IMR-90 (cell line): ENCODE measurements around the gene NEGR1. TPM values are rescaled to one million over a fixed set of nuclear protein-coding genes. Genes with fewer than 3 reads are reported as not detected.

Experiments used
- ATAC-seq: fragments of 200-7000 bp; cut with Tn5 transposase; 2 replicates; pipeline ENCODE4 v1.9.1; 2020; ENCODE audit warnings: low read depth, mild to moderate bottlenecking, moderate library complexity
- BruUV-seq: library from RNA; stranded (reverse); fragments of 400-500 nt; replicated peaks from 2 replicates; lab custom pipeline; 2021; lab: Mats Ljungman, UMichigan
- CTCF ChIA-PET: fragments of 300-600 bp; formaldehyde crosslinking; extraction: SDS; loops from one replicate; lab custom pipeline; 2021; ENCODE audit warnings: antibody characterized with exemption; lab: Yijun Ruan, JAX
- POLR2A ChIA-PET: fragments of 300-600 bp; sonication (Branson Sonifier 250); formaldehyde crosslinking; loops from one replicate; lab custom pipeline; 2022; ENCODE audit warnings: antibody characterized with exemption; ENCODE audit not compliant: unreplicated experiment; lab: Charles Lee
- DNase-seq: peaks from one replicate; pipeline ENCODE4 v3.0.0; 2013
- H2AFZ ChIP-seq: replicated peaks from 2 replicates; pipeline ENCODE3; 2013; ENCODE audit warnings: low read length, mild to moderate bottlenecking; ENCODE audit not compliant: poor library complexity
- H2AK5ac ChIP-seq: 2 replicates; pipeline ENCODE4 v1.6.1; 2013; ENCODE audit warnings: low read depth, low read length, inconsistent platforms
- H2AK9ac ChIP-seq: replicated peaks from 2 replicates; pipeline ENCODE3; 2013; ENCODE audit warnings: mild to moderate bottlenecking, low read depth, low read length, moderate library complexity; ENCODE audit not compliant: poor library complexity
- H2BK120ac ChIP-seq: 2 replicates; pipeline ENCODE4 v1.6.1; 2013; ENCODE audit warnings: low read depth, low read length, inconsistent platforms
- H2BK15ac ChIP-seq: 3 replicates; pipeline ENCODE4 v1.6.1; 2013; ENCODE audit warnings: low read depth, low read length, inconsistent platforms
- H2BK20ac ChIP-seq: 2 replicates; pipeline ENCODE4 v1.6.1; 2013; ENCODE audit warnings: low read depth, mild to moderate bottlenecking, inconsistent platforms, low read length, moderate library complexity
- H2BK5ac ChIP-seq: 2 replicates; pipeline ENCODE4 v1.6.1; 2013; ENCODE audit warnings: mild to moderate bottlenecking, low read depth, low read length, inconsistent platforms; ENCODE audit not compliant: poor library complexity, severe bottlenecking
- H3K14ac ChIP-seq: replicated peaks from 2 replicates; pipeline ENCODE4 v1.6.1; 2013; ENCODE audit warnings: low read depth, low read length, inconsistent platforms
- H3K18ac ChIP-seq: 2 replicates; pipeline ENCODE4 v1.6.1; 2013; ENCODE audit warnings: low read depth, low read length, control low read depth
- H3K23ac ChIP-seq: 2 replicates; pipeline ENCODE4 v1.6.1; 2013; ENCODE audit warnings: low read depth, low read length, inconsistent platforms
- H3K27ac ChIP-seq: 2 replicates; pipeline ENCODE4 v1.5.1; 2013; ENCODE audit warnings: mild to moderate bottlenecking, control low read depth, low read length; ENCODE audit not compliant: insufficient read depth
- H3K27me3 ChIP-seq: 2 replicates; pipeline ENCODE4 v1.6.1; 2013; ENCODE audit warnings: low read length; ENCODE audit not compliant: control insufficient read depth, insufficient read depth
- H3K36me3 ChIP-seq: 2 replicates; pipeline ENCODE4 v1.6.1; 2013; ENCODE audit warnings: low read length, mixed read lengths; ENCODE audit not compliant: control insufficient read depth, insufficient read depth
- H3K4ac ChIP-seq: 2 replicates; pipeline ENCODE4 v1.6.1; 2013; ENCODE audit warnings: low read depth, low read length, inconsistent platforms
- H3K4me1 ChIP-seq: 2 replicates; pipeline ENCODE4 v1.6.1; 2013; ENCODE audit warnings: low read length, mixed read lengths; ENCODE audit not compliant: control insufficient read depth, insufficient read depth
- H3K4me2 ChIP-seq: 2 replicates; pipeline ENCODE4 v1.6.1; 2013; ENCODE audit warnings: low read depth, mild to moderate bottlenecking, control low read depth, low read length, moderate library complexity
- H3K4me3 ChIP-seq: 2 replicates; pipeline ENCODE4 v1.5.1; 2013; ENCODE audit warnings: low read depth, mild to moderate bottlenecking, control low read depth, low read length, moderate library complexity; ENCODE audit not compliant: insufficient read depth
- H3K56ac ChIP-seq: 2 replicates; pipeline ENCODE4 v1.6.1; 2013; ENCODE audit warnings: low read length, inconsistent platforms; ENCODE audit not compliant: insufficient read depth; ENCODE audit errors: extremely low read depth
- H3K79me1 ChIP-seq, 2 experiments: 2 replicates each; pipeline ENCODE4 v1.6.1; 2013; ENCODE audit warnings: low read length in 2 of 2, inconsistent platforms in 1 of 2, low read depth in 1 of 2
- H3K9ac ChIP-seq: 2 replicates; pipeline ENCODE4 v1.6.1; 2013; ENCODE audit warnings: low read depth, low read length, control low read depth
- H3K9me1 ChIP-seq: 2 replicates; pipeline ENCODE4 v1.6.1; 2013; ENCODE audit warnings: low read length, inconsistent platforms; ENCODE audit not compliant: insufficient read depth
- H3K9me3 ChIP-seq: 2 replicates; pipeline ENCODE4 v1.6.1; 2013; ENCODE audit warnings: low read length; ENCODE audit not compliant: control insufficient read depth, insufficient read depth
- H4K20me1 ChIP-seq: 2 replicates; pipeline ENCODE4 v1.6.1; 2013; ENCODE audit warnings: low read length, inconsistent platforms; ENCODE audit not compliant: insufficient read depth
- H4K5ac ChIP-seq: 2 replicates; pipeline ENCODE4 v1.6.1; 2013; ENCODE audit warnings: mild to moderate bottlenecking, low read depth, low read length, control low read depth
- H4K8ac ChIP-seq, 2 experiments: 2 replicates each; pipeline ENCODE4 v1.6.1; 2013; ENCODE audit warnings: low read depth in 2 of 2, low read length in 2 of 2, control low read depth in 1 of 2, inconsistent platforms in 1 of 2
- H4K91ac ChIP-seq: 2 replicates; pipeline ENCODE4 v1.6.1; 2013; ENCODE audit warnings: low read depth, low read length, inconsistent platforms; ENCODE audit not compliant: insufficient read depth
- BHLHE40 ChIP-seq: fragments of 150-350 bp; IDR thresholded peaks from 2 replicates; pipeline ENCODE4 v1.6.1; 2016; ENCODE audit warnings: mild to moderate bottlenecking, low read depth, low read length
- CEBPB ChIP-seq: IDR thresholded peaks from 2 replicates; pipeline ENCODE4 v1.6.1; 2012; ENCODE audit warnings: low read depth, low read length, improper control_type of control experiment
- CHD1 ChIP-seq: IDR thresholded peaks from 2 replicates; pipeline ENCODE4 v1.6.1; 2012; ENCODE audit warnings: low read depth, low read length, improper control_type of control experiment
- FOS ChIP-seq: fragments of 150-350 bp; IDR thresholded peaks from 2 replicates; pipeline ENCODE4 v1.6.1; 2016; ENCODE audit warnings: low read depth, low read length
- MAFK ChIP-seq: IDR thresholded peaks from 2 replicates; pipeline ENCODE4 v1.6.1; 2012; ENCODE audit warnings: low read depth, low read length, improper control_type of control experiment
- MAZ ChIP-seq: IDR thresholded peaks from 2 replicates; pipeline ENCODE4 v1.6.1; 2012; ENCODE audit warnings: low read depth, mild to moderate bottlenecking, low read length, improper control_type of control experiment, moderate library complexity, borderline replicate concordance
- MXI1 ChIP-seq: IDR thresholded peaks from 2 replicates; pipeline ENCODE4 v1.6.1; 2012; ENCODE audit warnings: low read depth, mild to moderate bottlenecking, low read length, moderate library complexity, borderline replicate concordance
- NFE2L2 ChIP-seq: fragments of 150-350 bp; IDR thresholded peaks from 2 replicates; pipeline ENCODE4 v1.6.1; 2016; ENCODE audit warnings: low read depth, mild to moderate bottlenecking, low read length
- POLR2A ChIP-seq: IDR thresholded peaks from 2 replicates; pipeline ENCODE4 v1.6.1; 2012; ENCODE audit warnings: mild to moderate bottlenecking, low read depth, low read length
- RAD21 ChIP-seq: IDR thresholded peaks from 2 replicates; pipeline ENCODE4 v1.6.1; 2012; ENCODE audit warnings: low read length, improper control_type of control experiment
- RCOR1 ChIP-seq: IDR thresholded peaks from 2 replicates; pipeline ENCODE4 v1.6.1; 2012; ENCODE audit warnings: mild to moderate bottlenecking, low read length, improper control_type of control experiment; ENCODE audit not compliant: insufficient replicate concordance
- RFX5 ChIP-seq: IDR thresholded peaks from 2 replicates; pipeline ENCODE4 v1.8.0; 2012; ENCODE audit warnings: low read depth, mild to moderate bottlenecking, low read length, moderate library complexity
- SMC3 ChIP-seq: fragments of 150-350 bp; IDR thresholded peaks from 2 replicates; pipeline ENCODE4 v1.6.1; 2016; ENCODE audit warnings: low read depth, mild to moderate bottlenecking, antibody characterized with exemption, low read length, moderate library complexity
- WGBS, 2 experiments: methylation state at CpG; one replicate each; pipeline versions ENCODE4 v1.1.5 to v1.1.7; 2013; ENCODE audit warnings: missing lambda C conversion rate in 2 of 2; ENCODE audit not compliant: insufficient read length in 1 of 2; ENCODE audit errors: extremely low coverage in 2 of 2; 5-methylcytosine and 5-hydroxymethylcytosine counted together
- dilution Hi-C: fragments of 300-500 bp; cut with HindIII; formaldehyde crosslinking; loops from one replicate; pipeline ENCODE4 v1.14.3; 2018; ENCODE audit warnings: low sequenced_read_pairs; ENCODE audit not compliant: unreplicated experiment
- in situ Hi-C: fragments of 300-500 bp; cut with MboI; formaldehyde crosslinking; loops from 3 replicates; pipeline ENCODE4 v1.14.3; 2019; ENCODE audit warnings: low sequenced_read_pairs, inconsistent platforms, mixed read lengths
- intact Hi-C: fragments of 100-400 bp; cut with micrococcal nuclease; formaldehyde crosslinking; loops from 2 replicates; pipeline ENCODE4 v1.10.0; 2022
- polyA plus RNA-seq, 3 experiments: library from polyadenylated mRNA; depleted of rRNA; stranded (reverse); fragments of >200 nt; gene quantifications; 2 replicates each; pipeline ENCODE4 v1.2.3, GENCODE V29; 2012; ENCODE audit warnings: low replicate concordance in 1 of 3
- total RNA-seq: library from RNA; depleted of rRNA; stranded (reverse); fragments of >200 nt; gene quantifications from 2 replicates; pipeline ENCODE4 v1.2.3, GENCODE V29; 2012
- TF ChIP-seq, protein P1 (sequence below): fragments of 150-350 bp; IDR thresholded peaks from 2 replicates; pipeline ENCODE4 v1.6.1; 2016; ENCODE audit warnings: low read depth, mild to moderate bottlenecking, low read length, moderate library complexity, borderline replicate concordance
- TF ChIP-seq, protein P2 (sequence below): fragments of 150-350 bp; IDR thresholded peaks from 2 replicates; pipeline ENCODE4 v1.6.1; 2017; ENCODE audit warnings: mild to moderate bottlenecking, antibody characterized with exemption, low read length, low read depth
- TF ChIP-seq, protein P3 (sequence below): conservative IDR thresholded peaks from 2 replicates; pipeline ENCODE4 v1.5.1; 2012; ENCODE audit warnings: mild to moderate bottlenecking, low read depth, low read length, improper control_type of control experiment

The NEGR1 gene
- total and polyA plus RNA-seq, 2 of the 4 experiments (the other 2 are of a cell fraction) = 5.1 to 9.1 TPM

DNA sequence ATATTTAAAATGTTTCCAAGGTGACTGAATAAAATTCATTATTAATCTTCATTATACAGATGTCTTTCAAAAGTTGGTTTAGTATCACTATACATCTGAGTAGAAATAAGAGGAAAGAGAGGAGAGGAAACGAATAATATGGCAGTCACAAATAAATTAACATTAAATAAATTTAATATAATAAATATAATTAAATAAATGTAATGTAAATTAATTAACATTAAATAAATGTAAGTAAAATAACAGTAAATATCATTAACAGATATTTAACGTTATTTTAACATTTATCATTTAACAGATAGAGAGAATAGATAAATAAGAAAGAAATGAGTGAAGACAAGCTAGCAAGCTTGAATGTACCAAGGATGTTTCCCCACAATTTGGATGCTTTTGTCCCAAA lies 592.7 kb downstream of the NEGR1 start:
- H3K23ac ChIP-seq = no peak overlapping the region
- no peaks in the 10 kb centered on the region for H3K9me3 ChIP-seq
- no peak overlapping the region for H3K56ac ChIP-seq
- H3K18ac ChIP-seq = no peak overlapping the region
- ChIA-PET CTCF (no interaction called here), POLR2A (no interaction called here)
- H2BK15ac ChIP-seq = no peak overlapping the region
- H3K4ac ChIP-seq = no peak overlapping the region
- H3K4me3 ChIP-seq = no peak overlapping the region
- dilution Hi-C loops = no loop called here
- H4K8ac ChIP-seq = no peak overlapping the region
- TF ChIP-seq MAZ (no peak), RFX5 (no peak), MAFK (no peak), SMC3 (no peak), RCOR1 (no peak), POLR2A (no peak), CEBPB (no peak), RAD21 (no peak), NFE2L2 (no peak), MXI1 (no peak), BHLHE40 (no peak), FOS (no peak), CHD1 (no peak)
- TF ChIP-seq, protein P1, sequence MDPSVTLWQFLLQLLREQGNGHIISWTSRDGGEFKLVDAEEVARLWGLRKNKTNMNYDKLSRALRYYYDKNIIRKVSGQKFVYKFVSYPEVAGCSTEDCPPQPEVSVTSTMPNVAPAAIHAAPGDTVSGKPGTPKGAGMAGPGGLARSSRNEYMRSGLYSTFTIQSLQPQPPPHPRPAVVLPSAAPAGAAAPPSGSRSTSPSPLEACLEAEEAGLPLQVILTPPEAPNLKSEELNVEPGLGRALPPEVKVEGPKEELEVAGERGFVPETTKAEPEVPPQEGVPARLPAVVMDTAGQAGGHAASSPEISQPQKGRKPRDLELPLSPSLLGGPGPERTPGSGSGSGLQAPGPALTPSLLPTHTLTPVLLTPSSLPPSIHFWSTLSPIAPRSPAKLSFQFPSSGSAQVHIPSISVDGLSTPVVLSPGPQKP = no peak
- TF ChIP-seq, protein P2, sequence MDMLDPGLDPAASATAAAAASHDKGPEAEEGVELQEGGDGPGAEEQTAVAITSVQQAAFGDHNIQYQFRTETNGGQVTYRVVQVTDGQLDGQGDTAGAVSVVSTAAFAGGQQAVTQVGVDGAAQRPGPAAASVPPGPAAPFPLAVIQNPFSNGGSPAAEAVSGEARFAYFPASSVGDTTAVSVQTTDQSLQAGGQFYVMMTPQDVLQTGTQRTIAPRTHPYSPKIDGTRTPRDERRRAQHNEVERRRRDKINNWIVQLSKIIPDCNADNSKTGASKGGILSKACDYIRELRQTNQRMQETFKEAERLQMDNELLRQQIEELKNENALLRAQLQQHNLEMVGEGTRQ = no peak
- TF ChIP-seq, protein P3, sequence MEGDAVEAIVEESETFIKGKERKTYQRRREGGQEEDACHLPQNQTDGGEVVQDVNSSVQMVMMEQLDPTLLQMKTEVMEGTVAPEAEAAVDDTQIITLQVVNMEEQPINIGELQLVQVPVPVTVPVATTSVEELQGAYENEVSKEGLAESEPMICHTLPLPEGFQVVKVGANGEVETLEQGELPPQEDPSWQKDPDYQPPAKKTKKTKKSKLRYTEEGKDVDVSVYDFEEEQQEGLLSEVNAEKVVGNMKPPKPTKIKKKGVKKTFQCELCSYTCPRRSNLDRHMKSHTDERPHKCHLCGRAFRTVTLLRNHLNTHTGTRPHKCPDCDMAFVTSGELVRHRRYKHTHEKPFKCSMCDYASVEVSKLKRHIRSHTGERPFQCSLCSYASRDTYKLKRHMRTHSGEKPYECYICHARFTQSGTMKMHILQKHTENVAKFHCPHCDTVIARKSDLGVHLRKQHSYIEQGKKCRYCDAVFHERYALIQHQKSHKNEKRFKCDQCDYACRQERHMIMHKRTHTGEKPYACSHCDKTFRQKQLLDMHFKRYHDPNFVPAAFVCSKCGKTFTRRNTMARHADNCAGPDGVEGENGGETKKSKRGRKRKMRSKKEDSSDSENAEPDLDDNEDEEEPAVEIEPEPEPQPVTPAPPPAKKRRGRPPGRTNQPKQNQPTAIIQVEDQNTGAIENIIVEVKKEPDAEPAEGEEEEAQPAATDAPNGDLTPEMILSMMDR = no peak
- ATAC-seq (no peak), DNase-seq (no peak)
- no peak overlapping the region for H2BK120ac ChIP-seq
- no peaks in the 10 kb centered on the region for H4K20me1 ChIP-seq
- H3K9ac ChIP-seq = no peak overlapping the region
- no peaks in the 10 kb centered on the region for H3K27me3 ChIP-seq
- WGBS, 2 experiments = no CpG with 5 or more reads among the region's 2 CpGs
- H3K14ac ChIP-seq = no peak overlapping the region
- no peak overlapping the region for H2BK5ac ChIP-seq
- BruUV-seq = no TSS peak
- no peak overlapping the region for H3K4me2 ChIP-seq
- H3K27ac ChIP-seq = no peak overlapping the region
- H2AFZ ChIP-seq = no peak overlapping the region
- no peaks in the 10 kb centered on the region for H3K9me1 ChIP-seq
- in situ Hi-C loops = no loop called here
- no peaks in the 10 kb centered on the region for H3K36me3 ChIP-seq
- H2AK9ac ChIP-seq = no peak overlapping the region
- H2BK20ac ChIP-seq = no peak overlapping the region
- no peaks in the 10 kb centered on the region for H3K79me1 ChIP-seq
- intact Hi-C loops = no loop called here
- no peak overlapping the region for H4K91ac ChIP-seq
- H2AK5ac ChIP-seq = no peak overlapping the region
- H4K5ac ChIP-seq = no peak overlapping the region
- no peaks in the 10 kb centered on the region for H3K4me1 ChIP-seq
